HFF-Myc (cell line): ENCODE data around the gene ABR.
A peak's percentile ranks its signal among the peaks of the same experiment; 100 is the strongest.

Experiments
- DNase-seq: peaks from one replicate; pipeline ENCODE4 v3.0.0-alpha.2; 2011; ENCODE audit warnings: low read depth; ENCODE audit errors: extremely low read depth
- H3K4me3 ChIP-seq: replicated peaks from 2 replicates; pipeline ENCODE4 v1.5.1; 2011; ENCODE audit warnings: low read depth, mild to moderate bottlenecking, control low read depth, low read length
- CTCF ChIP-seq: IDR thresholded peaks from 2 replicates; pipeline ENCODE4 v1.5.1; 2012; ENCODE audit warnings: mild to moderate bottlenecking, low read depth, low read length, control low read depth; ENCODE audit errors: missing control alignments

ABR gene

GRCh38 chr17:1179818-1180742 is at the start of gene ABR:
ABR (minus strand) TSS chr17:1179981; CDS start chr17:1179727, 254 bp downstream.
- no peak for DNase-seq
- peak within 1 kb of the TSS; percentile 71 for H3K4me3 ChIP-seq
- TF ChIP-seq CTCF = no peak

- H3K4me3 ChIP-seq = peak overlapping the region; percentile 33
- DNase-seq = no peak
- no peak for TF ChIP-seq CTCF
Measured at GRCh38 chr17:1229349-1229899, 49.6 kb upstream of the ABR start.

GRCh38 chr17:1228781-1229348 is 49.1 kb upstream of the ABR start:
- no peak for DNase-seq
- H3K4me3 ChIP-seq = no peak overlapping the region
- TF ChIP-seq CTCF = no peak

- no peak for TF ChIP-seq CTCF
- no peak overlapping the region for H3K4me3 ChIP-seq
- DNase-seq = no peak
Measured at GRCh38 chr17:1227917-1228780, 48.4 kb upstream of the ABR start.

- DNase-seq = no peak
- no peak for TF ChIP-seq CTCF
- no peak overlapping the region for H3K4me3 ChIP-seq
Measured at GRCh38 chr17:1227365-1227764, 47.6 kb upstream of the ABR start.

- no peak for DNase-seq
- TF ChIP-seq CTCF = no peak
- H3K4me3 ChIP-seq = no peak overlapping the region
Measured at GRCh38 chr17:1226308-1226707, 46.5 kb upstream of the ABR start.
